Fibroblast of peridontal ligament (primary cell): Measurements from ENCODE around the gene CD70.
"Not testable (repeated sequence)": the region's sequence is repeated elsewhere in the genome, so short reads cannot be mapped to it uniquely, and the experiment has no call there.

Experiments
- DNase-seq: peaks from one replicate; pipeline ENCODE4 v3.0.0-alpha.2; 2010; ENCODE audit errors: extremely low read depth

Gene CD70

GRCh38 chr19:6590827-6591319, at the start of gene CD70:
Gene CD70 (minus strand): TSS chr19:6591150. CDS start chr19:6591002, 148 bp downstream.
- DNase-seq, result no peak

- not testable (repeated sequence) for DNase-seq
Observed at GRCh38 chr19:6640333-6640732, 49.4 kb upstream of the CD70 start.

- DNase-seq, result no peak
Observed at GRCh38 chr19:6639439-6639838, 48.5 kb upstream of the CD70 start.

GRCh38 chr19:6633456-6633813, 42.5 kb upstream of the CD70 start:
- DNase-seq, result not testable (repeated sequence)

- DNase-seq, result peak; percentile 39
Observed at GRCh38 chr19:6632747-6633455, 42.0 kb upstream of the CD70 start.

- peak; percentile 80 for DNase-seq
Observed at GRCh38 chr19:6632002-6632621, 41.2 kb upstream of the CD70 start.

- no peak for DNase-seq
Observed at GRCh38 chr19:6626764-6627163, 35.8 kb upstream of the CD70 start.

- no peak for DNase-seq
Observed at GRCh38 chr19:6617374-6617773, 26.4 kb upstream of the CD70 start.

- DNase-seq, result peak; percentile 24
Observed at GRCh38 chr19:6616011-6616410, 25.1 kb upstream of the CD70 start.

- peak; percentile 33 for DNase-seq
Observed at GRCh38 chr19:6613711-6614110, 22.8 kb upstream of the CD70 start.

- peak; percentile 91 for DNase-seq
Observed at GRCh38 chr19:6610934-6611852, 20.2 kb upstream of the CD70 start.

GRCh38 chr19:6608940-6609339, 18.0 kb upstream of the CD70 start:
- DNase-seq, result no peak

- not testable (repeated sequence) for DNase-seq
Observed at GRCh38 chr19:6608146-6608545, 17.2 kb upstream of the CD70 start.

- not testable (repeated sequence) for DNase-seq
Observed at GRCh38 chr19:6606276-6607070, 15.5 kb upstream of the CD70 start.

- no peak for DNase-seq
Observed at GRCh38 chr19:6604906-6605305, 14.0 kb upstream of the CD70 start.

GRCh38 chr19:6602729-6603114, 11.8 kb upstream of the CD70 start:
- DNase-seq, result no peak

GRCh38 chr19:6601537-6602052, 10.6 kb upstream of the CD70 start:
- DNase-seq, result not testable (repeated sequence)

- DNase-seq, result not testable (repeated sequence)
Observed at GRCh38 chr19:6600951-6601536, 10.1 kb upstream of the CD70 start.

- no peak for DNase-seq
Observed at GRCh38 chr19:6599866-6600454, 9.0 kb upstream of the CD70 start.

GRCh38 chr19:6598254-6598892, 7.4 kb upstream of the CD70 start:
- not testable (repeated sequence) for DNase-seq
